DOHH2 (cell line): Measurements from ENCODE around the gene ROCK2.
"Not testable (repeated sequence)": the region's sequence is repeated elsewhere in the genome, so short reads cannot be mapped to it uniquely, and the experiment has no call there.

Experiments used
- H3F3A ChIP-seq: fragments of 200-600 bp; sonication (generic), shearing (Covaris generic); 2 replicates; pipeline ENCODE4 v1.6.0; 2016; ENCODE audit warnings: antibody characterized with exemption, mild to moderate bottlenecking; ENCODE audit not compliant: control insufficient read depth, insufficient read depth
- H3K27ac ChIP-seq: fragments of 200-600 bp; sonication (generic); 2 replicates; pipeline ENCODE4 v1.5.1; 2014; ENCODE audit warnings: low read depth, mild to moderate bottlenecking, low read length, moderate library complexity
- H3K27me3 ChIP-seq: fragments of 200-600 bp; sonication (generic); 2 replicates; pipeline ENCODE4 v1.6.1; 2014; ENCODE audit warnings: mild to moderate bottlenecking, low read length, mixed read lengths; ENCODE audit not compliant: control insufficient read depth
- H3K36me3 ChIP-seq: fragments of 200-600 bp; sonication (generic); 2 replicates; pipeline ENCODE4 v1.6.1; 2014; ENCODE audit warnings: mild to moderate bottlenecking, low read length, moderate library complexity, mixed read lengths; ENCODE audit not compliant: control insufficient read depth
- H3K4me1 ChIP-seq: fragments of 200-600 bp; sonication (generic); 2 replicates; pipeline ENCODE4 v1.6.1; 2014; ENCODE audit warnings: mild to moderate bottlenecking, low read length, mixed read lengths; ENCODE audit not compliant: control insufficient read depth
- H3K4me2 ChIP-seq: fragments of 200-600 bp; sonication (generic); 2 replicates; pipeline ENCODE4 v1.6.0; 2014; ENCODE audit warnings: mild to moderate bottlenecking, low read length, moderate library complexity
- H3K4me3 ChIP-seq: fragments of 200-600 bp; sonication (generic); 2 replicates; pipeline ENCODE4 v1.5.1; 2014; ENCODE audit warnings: mild to moderate bottlenecking, low read length, mixed read lengths
- H3K79me2 ChIP-seq: fragments of 200-600 bp; sonication (generic); 2 replicates; pipeline ENCODE4 v1.6.1; 2014; ENCODE audit warnings: mild to moderate bottlenecking, low read length, mixed read lengths; ENCODE audit not compliant: control insufficient read depth
- H3K9me2 ChIP-seq: fragments of 200-600 bp; sonication (generic); replicated peaks from 2 replicates; pipeline ENCODE4 v1.6.1; 2014; ENCODE audit warnings: mild to moderate bottlenecking, low read length, mixed read lengths; ENCODE audit not compliant: control insufficient read depth
- H3K9me3 ChIP-seq: fragments of 200-600 bp; sonication (generic); 2 replicates; pipeline ENCODE4 v1.6.1; 2014; ENCODE audit warnings: antibody characterized with exemption, low read length, mixed read lengths; ENCODE audit not compliant: control insufficient read depth, insufficient read depth
- H4K20me1 ChIP-seq: fragments of 200-600 bp; sonication (generic); 2 replicates; pipeline ENCODE4 v1.6.0; 2014; ENCODE audit warnings: low read depth, mild to moderate bottlenecking, antibody characterized with exemption, low read length, moderate library complexity; ENCODE audit not compliant: control insufficient read depth, insufficient read depth
- CTCF ChIP-seq: fragments of 200-600 bp; sonication (generic); IDR thresholded peaks from one replicate; pipeline ENCODE4 v1.5.1; 2014; ENCODE audit warnings: antibody characterized with exemption, mild to moderate bottlenecking, low read depth, low read length; ENCODE audit not compliant: poor library complexity, severe bottlenecking
- EZH2phosphoT487 ChIP-seq: fragments of 200-600 bp; sonication (generic); IDR thresholded peaks from 2 replicates; pipeline ENCODE4 v1.6.1; 2017; ENCODE audit warnings: borderline replicate concordance, mild to moderate bottlenecking, antibody characterized with exemption, low read length, moderate library complexity, mixed read lengths

ROCK2 gene

DNA sequence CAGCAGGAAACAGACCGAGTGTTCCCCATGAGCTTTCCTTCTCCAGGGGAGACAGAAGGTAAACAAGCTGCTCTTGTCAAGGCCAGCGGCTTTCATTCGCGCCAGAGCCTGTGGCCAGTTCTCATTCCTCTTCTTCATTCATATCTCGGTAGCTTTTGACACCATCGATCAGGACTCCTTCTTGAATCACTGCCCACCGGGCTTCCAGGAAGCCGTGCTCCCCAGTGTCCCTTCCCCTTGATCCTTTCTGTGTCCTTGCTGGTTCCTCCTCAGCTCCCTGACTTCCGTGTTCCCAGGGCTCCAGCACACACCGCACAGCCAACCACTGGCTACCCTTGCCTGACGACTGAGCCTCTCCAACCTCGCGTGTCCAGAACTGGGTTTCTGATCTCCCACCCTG lies 175.1 kb downstream of the ROCK2 start:
- Histone ChIP-seq H3K9me3 (no peaks in the 10 kb centered on the region), H3K36me3 (no peaks in the 10 kb centered on the region), H3K4me3 (no peak overlapping the region), H3K9me2 (no peaks in the 10 kb centered on the region), H3K4me1 (no peaks in the 10 kb centered on the region), H3K27me3 (no peaks in the 10 kb centered on the region), H3K4me2 (no peak overlapping the region), H3K27ac (no peak overlapping the region), H4K20me1 (no peaks in the 10 kb centered on the region), H3F3A (no peaks in the 10 kb centered on the region), H3K79me2 (no peaks in the 10 kb centered on the region)
- TF ChIP-seq CTCF (no peak), EZH2phosphoT487 (no peak)

- no peak for TF ChIP-seq CTCF
- TF ChIP-seq EZH2phosphoT487: no peak
- Histone ChIP-seq H3K27ac (no peak overlapping the region), H3K4me1 (no peaks in the 10 kb centered on the region), H3K36me3 (no peaks in the 10 kb centered on the region), H3K4me2 (no peak overlapping the region), H3F3A (no peaks in the 10 kb centered on the region), H4K20me1 (no peaks in the 10 kb centered on the region), H3K4me3 (no peak overlapping the region), H3K9me2 (no peaks in the 10 kb centered on the region), H3K79me2 (no peaks in the 10 kb centered on the region), H3K27me3 (no peaks in the 10 kb centered on the region), H3K9me3 (no peaks in the 10 kb centered on the region)
Observed at GRCh38 chr2:11168488-11168887, 175.9 kb downstream of the ROCK2 start.

DNA sequence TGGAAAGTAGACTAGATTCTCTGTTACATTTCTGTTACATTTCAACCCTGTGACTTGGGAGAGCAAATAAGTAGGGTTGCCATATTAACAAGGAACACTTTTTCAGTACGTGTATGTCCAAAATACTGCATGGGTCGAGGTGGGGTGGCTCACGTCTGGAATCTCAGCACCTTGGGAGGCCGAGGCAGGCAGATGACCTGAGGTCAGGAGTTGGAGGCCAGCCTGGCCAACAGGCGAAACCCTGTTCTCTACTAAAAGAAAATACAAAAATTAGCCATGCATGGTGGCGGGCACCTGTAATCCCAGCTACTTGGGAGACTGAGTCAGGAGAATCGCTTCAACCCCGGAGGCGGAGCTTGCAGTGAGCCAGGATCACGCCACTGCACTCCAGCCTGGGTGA lies 178.0 kb downstream of the ROCK2 start:
- no peaks in the 10 kb centered on the region for H3K9me2 ChIP-seq
- H3F3A ChIP-seq: no peaks in the 10 kb centered on the region
- H3K4me3 ChIP-seq: no peak overlapping the region
- H3K27me3 ChIP-seq: no peaks in the 10 kb centered on the region
- no peak for TF ChIP-seq CTCF
- no peak for TF ChIP-seq EZH2phosphoT487
- H3K36me3 ChIP-seq: no peaks in the 10 kb centered on the region
- no peaks in the 10 kb centered on the region for H3K4me1 ChIP-seq
- H4K20me1 ChIP-seq: no peaks in the 10 kb centered on the region
- H3K79me2 ChIP-seq: no peaks in the 10 kb centered on the region
- no peak overlapping the region for H3K27ac ChIP-seq
- H3K4me2 ChIP-seq: no peak overlapping the region
- no peaks in the 10 kb centered on the region for H3K9me3 ChIP-seq

DNA sequence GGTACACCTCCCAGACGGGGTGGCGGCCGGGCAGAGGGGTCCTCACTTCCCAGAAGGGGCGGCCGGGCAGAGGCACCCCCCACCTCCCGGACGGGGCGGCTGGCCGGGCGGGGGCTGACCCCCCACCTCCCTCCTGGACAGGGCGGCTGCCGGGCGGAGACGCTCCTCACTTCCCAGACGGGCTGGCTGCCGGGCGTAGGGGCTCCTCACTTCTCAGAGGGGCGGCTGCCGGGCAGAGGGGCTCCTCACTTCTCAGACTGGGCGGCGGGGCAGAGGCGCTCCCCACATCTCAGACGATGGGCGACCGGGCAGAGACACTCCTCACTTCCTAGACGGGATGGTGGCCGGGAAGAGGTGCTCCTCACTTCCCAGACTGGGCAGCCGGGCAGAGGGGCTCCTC lies 179.4 kb downstream of the ROCK2 start:
- not testable (repeated sequence) for H3K4me1 ChIP-seq, H3K36me3 ChIP-seq, H3F3A ChIP-seq, H3K79me2 ChIP-seq, H4K20me1 ChIP-seq, H3K4me2 ChIP-seq, H3K9me3 ChIP-seq, H3K27me3 ChIP-seq, H3K4me3 ChIP-seq, H3K27ac ChIP-seq, H3K9me2 ChIP-seq
